ENCODE results near the gene CCDC50.

Gene CCDC50

DNA sequence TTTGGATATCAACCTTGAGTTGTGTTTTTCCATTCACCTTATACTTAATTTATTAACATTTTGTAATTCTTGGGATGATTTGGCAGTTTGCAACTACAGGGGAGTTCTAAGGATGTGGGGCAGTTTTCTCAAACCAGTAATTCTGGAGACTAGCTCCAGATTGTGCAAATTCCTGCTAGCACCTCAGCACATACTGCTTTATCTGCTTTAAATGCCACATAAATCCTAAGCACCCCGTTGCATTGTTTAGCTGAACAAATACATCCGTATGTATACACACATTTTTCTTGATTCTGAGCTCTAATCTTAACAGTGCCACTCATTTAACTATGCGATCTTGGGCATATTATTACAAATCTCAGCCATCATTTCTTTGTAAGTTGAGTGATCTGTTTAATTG is 18.0 kb downstream of the CCDC50 start:
- TF ChIP-seq, protein P1, sequence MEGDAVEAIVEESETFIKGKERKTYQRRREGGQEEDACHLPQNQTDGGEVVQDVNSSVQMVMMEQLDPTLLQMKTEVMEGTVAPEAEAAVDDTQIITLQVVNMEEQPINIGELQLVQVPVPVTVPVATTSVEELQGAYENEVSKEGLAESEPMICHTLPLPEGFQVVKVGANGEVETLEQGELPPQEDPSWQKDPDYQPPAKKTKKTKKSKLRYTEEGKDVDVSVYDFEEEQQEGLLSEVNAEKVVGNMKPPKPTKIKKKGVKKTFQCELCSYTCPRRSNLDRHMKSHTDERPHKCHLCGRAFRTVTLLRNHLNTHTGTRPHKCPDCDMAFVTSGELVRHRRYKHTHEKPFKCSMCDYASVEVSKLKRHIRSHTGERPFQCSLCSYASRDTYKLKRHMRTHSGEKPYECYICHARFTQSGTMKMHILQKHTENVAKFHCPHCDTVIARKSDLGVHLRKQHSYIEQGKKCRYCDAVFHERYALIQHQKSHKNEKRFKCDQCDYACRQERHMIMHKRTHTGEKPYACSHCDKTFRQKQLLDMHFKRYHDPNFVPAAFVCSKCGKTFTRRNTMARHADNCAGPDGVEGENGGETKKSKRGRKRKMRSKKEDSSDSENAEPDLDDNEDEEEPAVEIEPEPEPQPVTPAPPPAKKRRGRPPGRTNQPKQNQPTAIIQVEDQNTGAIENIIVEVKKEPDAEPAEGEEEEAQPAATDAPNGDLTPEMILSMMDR (IDR thresholded peaks at IDR 0.05; ENCODE audit: low read depth, low read length), result no peak
- DNase-seq (ENCODE audit: extremely low read depth, low read depth), result no peak

DNA sequence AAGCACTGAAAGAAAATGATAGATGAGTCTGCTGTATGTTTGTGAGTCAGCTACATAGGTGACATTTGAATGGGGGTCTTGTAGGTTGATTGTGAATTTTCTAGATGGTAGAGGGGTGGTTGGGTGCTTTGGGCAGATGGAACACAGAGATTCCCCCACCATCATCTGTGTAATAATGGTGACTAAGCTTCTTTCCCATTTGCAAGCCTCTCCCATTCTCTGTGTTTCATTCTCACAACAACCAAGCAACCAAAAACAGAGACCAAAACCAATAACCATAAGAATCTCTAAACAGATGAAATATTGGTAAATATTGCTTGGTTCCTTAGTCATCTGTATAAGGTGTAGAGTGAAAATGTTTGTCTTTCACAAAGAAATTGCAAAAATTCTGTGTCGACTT is 18.9 kb downstream of the CCDC50 start:
- no peak for DNase-seq (ENCODE audit: extremely low read depth, low read depth)
- TF ChIP-seq, protein P1 (IDR thresholded peaks at IDR 0.05; ENCODE audit: low read depth, low read length), result no peak

DNA sequence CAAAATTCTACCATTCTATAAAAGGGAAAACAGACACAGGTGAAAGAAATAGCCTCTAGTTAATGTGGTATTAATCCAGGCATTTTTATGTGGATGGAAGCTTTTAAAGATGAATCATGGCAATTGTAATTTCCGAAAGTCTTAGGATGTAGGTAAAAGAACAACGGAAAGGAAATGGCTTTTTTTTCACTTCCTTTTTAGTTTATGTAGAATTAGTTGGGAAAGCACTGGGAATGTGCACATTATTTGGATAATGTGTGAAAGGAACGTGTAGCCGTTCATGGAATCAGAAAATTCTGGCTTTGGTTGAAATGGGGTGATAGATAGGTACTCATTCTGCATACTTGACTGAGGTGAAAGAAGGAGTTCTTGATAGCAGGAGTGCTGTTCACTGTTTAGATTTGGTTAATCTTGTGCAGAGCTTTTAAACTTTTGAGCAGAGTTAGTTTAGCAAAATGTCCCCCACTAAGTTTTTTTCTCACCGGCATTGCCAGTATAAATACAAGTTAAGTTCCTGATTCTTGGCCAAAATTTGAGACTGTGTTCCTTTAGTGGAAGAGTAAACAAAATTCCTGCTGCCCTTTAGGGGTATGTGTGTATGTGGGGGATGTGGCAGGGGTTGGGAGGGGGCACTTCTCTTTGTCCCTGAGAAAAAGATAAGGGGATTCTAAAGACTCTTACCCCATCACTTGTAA is 21.3 kb downstream of the CCDC50 start:
- TF ChIP-seq, protein P1 (IDR thresholded peaks at IDR 0.05; ENCODE audit: low read depth, low read length), result no peak
- DNase-seq (ENCODE audit: extremely low read depth, low read depth), result no peak

DNA sequence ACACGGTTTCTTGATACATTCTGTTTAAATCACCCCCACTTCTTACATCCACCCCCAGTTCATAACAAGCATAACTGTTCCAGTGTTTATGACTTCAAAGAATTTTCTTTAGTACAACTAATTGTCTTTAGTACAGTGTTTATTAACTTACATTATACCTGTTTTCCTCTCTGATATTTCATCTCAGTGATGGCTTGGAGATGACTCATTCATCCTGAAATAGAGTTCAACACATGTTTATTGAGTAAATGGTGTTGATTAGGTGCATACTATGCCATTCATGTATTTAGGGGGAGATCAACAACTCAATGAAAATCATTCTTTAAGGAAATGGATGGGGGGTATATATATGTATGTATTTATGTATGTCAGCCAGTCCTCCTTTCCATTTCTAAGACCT is 22.8 kb downstream of the CCDC50 start:
- TF ChIP-seq, protein P1 (IDR thresholded peaks at IDR 0.05; ENCODE audit: low read depth, low read length), result no peak
- DNase-seq (ENCODE audit: extremely low read depth, low read depth), result no peak

DNA sequence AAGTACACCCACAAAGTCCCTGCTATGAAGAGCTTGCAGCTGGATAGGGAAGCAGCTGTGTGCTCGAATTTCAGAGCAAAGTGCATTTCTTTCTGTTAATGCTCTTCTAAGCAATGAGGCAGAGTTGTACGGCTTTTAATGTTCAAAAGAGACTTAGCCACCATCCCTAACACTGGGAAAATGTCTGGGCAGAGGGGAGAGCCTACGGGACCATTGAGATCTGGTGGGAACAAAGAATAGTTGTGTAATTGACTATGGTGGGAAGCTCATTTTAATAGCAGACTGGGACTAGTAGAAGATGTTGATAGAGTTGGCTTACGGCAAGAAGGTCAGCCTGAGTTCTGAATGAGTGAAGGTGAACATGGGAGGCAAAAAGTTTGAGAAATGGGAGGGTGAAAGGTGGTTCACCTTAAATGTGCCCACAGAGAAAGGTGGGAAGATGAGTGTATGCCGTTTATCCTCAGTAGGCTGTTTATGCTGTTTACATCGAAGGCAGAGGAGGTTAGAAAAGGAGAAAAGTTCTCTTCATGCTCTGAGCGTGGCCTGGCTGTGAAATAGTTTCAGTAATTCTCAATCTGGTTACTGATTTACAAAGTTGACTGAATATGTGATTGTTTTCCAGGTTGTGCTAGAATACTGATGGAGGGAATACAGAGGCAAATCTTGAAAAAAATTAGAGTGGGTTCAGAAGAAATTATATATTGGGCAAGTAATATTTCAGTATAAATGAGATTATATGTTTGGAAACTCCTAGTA is 24.0 kb downstream of the CCDC50 start:
- TF ChIP-seq, protein P1 (IDR thresholded peaks at IDR 0.05; ENCODE audit: low read depth, low read length), result no peak
- DNase-seq (ENCODE audit: extremely low read depth, low read depth), result no peak

DNA sequence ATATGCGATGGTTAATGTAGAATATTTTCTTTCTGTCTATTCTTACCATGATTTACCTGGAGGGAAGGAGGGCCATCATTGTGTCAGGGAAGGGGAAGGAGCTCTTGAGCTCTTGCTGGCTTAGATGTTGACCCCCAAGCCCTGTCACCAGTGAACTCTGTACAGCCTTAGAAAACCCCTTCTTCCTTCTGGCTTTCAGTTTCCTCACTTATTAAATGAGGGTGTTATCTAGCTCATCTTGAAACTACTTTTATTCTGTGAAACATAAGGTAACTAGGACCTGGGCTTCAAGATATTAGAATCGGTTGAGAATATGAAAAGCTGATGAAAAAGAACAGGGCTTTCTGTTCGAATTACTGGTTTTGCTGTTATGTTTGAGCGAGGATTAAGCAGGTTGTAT is 26.2 kb downstream of the CCDC50 start:
- no peak for DNase-seq (ENCODE audit: extremely low read depth, low read depth)
- TF ChIP-seq, protein P1 (IDR thresholded peaks at IDR 0.05; ENCODE audit: low read depth, low read length), result no peak

All from AG09319 (cell line).